Testis (tissue), 3 donors: ENCODE data around the gene NOS1AP. TPM values are rescaled to one million over a fixed set of nuclear protein-coding genes. Genes with fewer than 3 reads are reported as not detected.

Experiments used
- DNase-seq: peaks from one replicate; pipeline ENCODE4 v3.0.0-alpha.2; 2019
- H3K27ac ChIP-seq, 2 donors: fragments of 200-600 bp; sonication (generic); one replicate each; pipeline ENCODE4 v1.5.1; 2019
- H3K27me3 ChIP-seq: fragments of 200-600 bp; sonication (generic); one replicate; pipeline ENCODE4 v1.5.1; 2019
- H3K36me3 ChIP-seq: fragments of 200-600 bp; sonication (generic); one replicate; pipeline ENCODE4 v1.5.1; 2017; ENCODE audit warnings: low read depth; ENCODE audit errors: missing control alignments
- H3K4me1 ChIP-seq: fragments of 200-600 bp; sonication (generic); one replicate; pipeline ENCODE4 v1.5.1; 2019
- H3K4me3 ChIP-seq, 2 donors: fragments of 200-600 bp; sonication (generic); one replicate each; pipeline ENCODE4 v1.5.1; 2017 to 2019
- H3K9me3 ChIP-seq: fragments of 200-600 bp; sonication (generic); one replicate; pipeline ENCODE4 v1.5.1; 2017
- POLR2A ChIP-seq: fragments of 450-650 bp; IDR thresholded peaks from one replicate; pipeline ENCODE4 v1.6.1; 2017; ENCODE audit warnings: antibody characterized with exemption, mild to moderate bottlenecking, moderate library complexity
- WGBS, 2 donors: methylation state at CpG; one replicate each; pipeline ENCODE4 v1.1.5; 2018; 5-methylcytosine and 5-hydroxymethylcytosine counted together
- intact Hi-C: fragments of 100-400 bp; cut with DNase I; formaldehyde crosslinking; loops from one replicate; pipeline ENCODE4 v1.15.1; 2023; ENCODE audit warnings: low total_unique reads
- polyA plus RNA-seq: library from polyadenylated mRNA; stranded (reverse); fragments of 350-450 nt; fragmentation: Illumina TruSeq; extraction: RNeasy Lipid Tissue Mini Kit (QIAGEN cat#74804); gene quantifications from one replicate; pipeline ENCODE4 v1.2.3, GENCODE V29; 2014; ENCODE audit warnings: low read depth, low replicate concordance; ENCODE audit not compliant: insufficient read depth
- total RNA-seq, 2 donors: library from RNA; depleted of rRNA; stranded (reverse); fragments of >200 nt; gene quantifications; one replicate each; pipeline ENCODE4 v1.2.3, GENCODE V29; 2016
- TF ChIP-seq, protein P1 (sequence below), 3 experiments: fragments of 450-650 bp in 2 of 3; fragments of 200-600 bp in 1 of 3; sonication (generic) in 1 of 3; IDR thresholded peaks; one replicate each; pipeline ENCODE4 v1.5.1; 2016 to 2019; ENCODE audit warnings: antibody characterized with exemption in 3 of 3, mild to moderate bottlenecking in 2 of 3, moderate library complexity in 1 of 3

Gene NOS1AP
- total and polyA plus RNA-seq, 3 donors from 2014 or later: 2.1 to 5.1 (median 4.1) TPM

DNA sequence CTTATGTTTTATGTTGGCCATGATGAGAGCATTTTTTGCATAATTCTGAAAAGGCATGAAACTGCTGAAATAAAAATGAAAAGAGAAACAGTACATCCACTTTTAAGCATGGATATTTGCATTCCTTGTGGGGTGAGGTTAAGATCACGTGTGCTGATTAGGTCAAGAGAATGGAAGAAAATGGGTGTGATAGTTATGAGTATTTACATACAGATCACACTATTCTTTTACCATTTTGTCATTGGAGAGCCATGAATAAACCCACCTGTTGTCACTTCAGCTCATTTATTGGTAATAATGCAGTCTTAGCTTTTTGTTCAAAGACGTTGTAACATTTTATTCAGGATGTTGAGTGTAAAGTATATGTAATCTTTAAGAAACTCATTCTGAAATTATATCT is 153.2 kb downstream of the NOS1AP start:
- DNase-seq: no peak
- H3K4me3 ChIP-seq: no peak overlapping the region
- intact Hi-C loops: no loop called here
- 89 to 93% methylated on average over 2 of the region's 2 CpGs for WGBS, 2 donors
- no peaks in the 10 kb centered on the region for H3K9me3 ChIP-seq
- H3K27ac ChIP-seq: no peak overlapping the region
- no peak for TF ChIP-seq POLR2A
- TF ChIP-seq, protein P1, sequence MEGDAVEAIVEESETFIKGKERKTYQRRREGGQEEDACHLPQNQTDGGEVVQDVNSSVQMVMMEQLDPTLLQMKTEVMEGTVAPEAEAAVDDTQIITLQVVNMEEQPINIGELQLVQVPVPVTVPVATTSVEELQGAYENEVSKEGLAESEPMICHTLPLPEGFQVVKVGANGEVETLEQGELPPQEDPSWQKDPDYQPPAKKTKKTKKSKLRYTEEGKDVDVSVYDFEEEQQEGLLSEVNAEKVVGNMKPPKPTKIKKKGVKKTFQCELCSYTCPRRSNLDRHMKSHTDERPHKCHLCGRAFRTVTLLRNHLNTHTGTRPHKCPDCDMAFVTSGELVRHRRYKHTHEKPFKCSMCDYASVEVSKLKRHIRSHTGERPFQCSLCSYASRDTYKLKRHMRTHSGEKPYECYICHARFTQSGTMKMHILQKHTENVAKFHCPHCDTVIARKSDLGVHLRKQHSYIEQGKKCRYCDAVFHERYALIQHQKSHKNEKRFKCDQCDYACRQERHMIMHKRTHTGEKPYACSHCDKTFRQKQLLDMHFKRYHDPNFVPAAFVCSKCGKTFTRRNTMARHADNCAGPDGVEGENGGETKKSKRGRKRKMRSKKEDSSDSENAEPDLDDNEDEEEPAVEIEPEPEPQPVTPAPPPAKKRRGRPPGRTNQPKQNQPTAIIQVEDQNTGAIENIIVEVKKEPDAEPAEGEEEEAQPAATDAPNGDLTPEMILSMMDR (IDR thresholded peaks at IDR 0.05): no peak
- H3K36me3 ChIP-seq: no peaks in the 10 kb centered on the region
- peaks cover 3% of the 10 kb centered on the region for H3K4me1 ChIP-seq
- H3K27me3 ChIP-seq: no peaks in the 10 kb centered on the region

- H3K9me3 ChIP-seq: no peaks in the 10 kb centered on the region
- H3K27ac ChIP-seq: no peak overlapping the region
- no peak for TF ChIP-seq POLR2A
- TF ChIP-seq, protein P1 (IDR thresholded peaks at IDR 0.05): no peak
- DNase-seq: no peak
- H3K27me3 ChIP-seq: no peaks in the 10 kb centered on the region
- peaks cover 2% of the 10 kb centered on the region for H3K4me1 ChIP-seq
- intact Hi-C loops: no loop called here
- WGBS, 2 donors: 84 to 93% methylated on average over 2 of the region's 2 CpGs
- H3K36me3 ChIP-seq: no peaks in the 10 kb centered on the region
- H3K4me3 ChIP-seq: no peak overlapping the region
These were observed 154.0 kb downstream of the NOS1AP start for GRCh38 chr1:162223488-162223887.

GRCh38 chr1:162224267-162224666 is 154.8 kb downstream of the NOS1AP start:
- DNase-seq: no peak
- no peaks in the 10 kb centered on the region for H3K9me3 ChIP-seq
- no peak for TF ChIP-seq POLR2A
- TF ChIP-seq, protein P1 (IDR thresholded peaks at IDR 0.05): no peak
- no peaks in the 10 kb centered on the region for H3K36me3 ChIP-seq
- no peaks in the 10 kb centered on the region for H3K27me3 ChIP-seq
- H3K27ac ChIP-seq: no peak overlapping the region
- intact Hi-C loops: no loop called here
- no peaks in the 10 kb centered on the region for H3K4me1 ChIP-seq
- no peak overlapping the region for H3K4me3 ChIP-seq

DNA sequence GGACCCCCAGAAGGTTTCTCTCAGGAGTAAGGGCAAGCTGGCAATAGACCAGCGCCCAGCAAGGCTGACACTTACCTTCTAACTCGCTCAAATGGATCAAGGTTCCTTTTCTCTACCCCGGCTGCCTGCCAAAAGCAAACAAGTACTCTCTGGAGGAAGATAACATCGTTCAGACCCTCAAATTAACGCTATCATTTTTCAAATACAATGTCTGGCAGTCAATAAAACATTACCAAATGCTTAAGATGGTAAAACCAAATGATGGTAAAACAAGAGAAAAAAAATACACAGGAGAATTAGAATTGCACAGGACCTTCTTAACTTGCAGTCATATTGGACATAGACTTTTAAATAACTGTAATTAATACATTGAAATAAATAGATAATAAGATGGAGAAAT is 159.1 kb downstream of the NOS1AP start:
- Histone ChIP-seq H3K4me3 (no peak overlapping the region), H3K4me1 (no peaks in the 10 kb centered on the region), H3K36me3 (no peaks in the 10 kb centered on the region), H3K27me3 (no peaks in the 10 kb centered on the region), H3K9me3 (no peaks in the 10 kb centered on the region), H3K27ac (no peak overlapping the region)
- 76 to 87% methylated on average over 5 of the region's 5 CpGs for WGBS, 2 donors
- intact Hi-C loops: no loop called here
- no peak for DNase-seq
- TF ChIP-seq, protein P1 (IDR thresholded peaks at IDR 0.05): no peak
- no peak for TF ChIP-seq POLR2A

- no peak for TF ChIP-seq POLR2A
- TF ChIP-seq, protein P1 (IDR thresholded peaks at IDR 0.05): no peak
- WGBS, 2 donors: 79 to 83% methylated on average over 2 of the region's 2 CpGs
- no peaks in the 10 kb centered on the region for H3K36me3 ChIP-seq
- no peak overlapping the region for H3K27ac ChIP-seq
- no peak for DNase-seq
- H3K9me3 ChIP-seq: no peaks in the 10 kb centered on the region
- H3K4me3 ChIP-seq: no peak overlapping the region
- no peaks in the 10 kb centered on the region for H3K4me1 ChIP-seq
- intact Hi-C loops: no loop called here
- no peaks in the 10 kb centered on the region for H3K27me3 ChIP-seq
These were observed 160.1 kb downstream of the NOS1AP start for GRCh38 chr1:162229549-162229948.
